K562 (cell line): ENCODE data around the gene TRABD.

Source experiments
- CTCF ChIP-seq, 3 experiments: IDR thresholded peaks in 2 of 3; conservative IDR thresholded peaks in 1 of 3; 2 replicates each; pipeline ENCODE4 v1.5.1; 2011 to 2012; ENCODE audit warnings: low read length in 3 of 3, mild to moderate bottlenecking in 3 of 3, control low read depth in 2 of 3, improper control_type of control experiment in 1 of 3, inconsistent platforms in 1 of 3, low read depth in 1 of 3, mixed read lengths in 1 of 3, moderate library complexity in 1 of 3; ENCODE audit not compliant: insufficient read depth in 2 of 3
- E2F5 ChIP-seq: sonication (generic); formaldehyde crosslinking; IDR thresholded peaks from 2 replicates; pipeline ENCODE4 v1.8.0; 2022; ENCODE audit warnings: mild to moderate bottlenecking, missing genetic modification reagents
- ELF1 ChIP-seq: fragments of 200-800 bp; sonication (Bioruptor generic); IDR thresholded peaks from 2 replicates; pipeline ENCODE4 v1.6.1; 2016; ENCODE audit warnings: missing genetic modification characterization, missing compliant biosample characterization
- KLF10 ChIP-seq: fragments of 250-450 bp; sonication (Bioruptor Pico); IDR thresholded peaks from 2 replicates; pipeline ENCODE4 v1.6.1; 2021; ENCODE audit warnings: matching md5 sums
- MAZ ChIP-seq, 2 experiments: fragments of 450-650 bp in 1 of 2; sonication (generic) in 1 of 2; formaldehyde crosslinking; IDR thresholded peaks in 1 of 2; conservative IDR thresholded peaks in 1 of 2; 2 replicates each; pipeline versions ENCODE4 v1.4.0 to v1.5.0; 2020; ENCODE audit warnings: mild to moderate bottlenecking in 1 of 2, missing genetic modification reagents in 1 of 2
- NFIC ChIP-seq: fragments of 450-650 bp; IDR thresholded peaks from 2 replicates; pipeline ENCODE4 v1.6.1; 2017; ENCODE audit warnings: mild to moderate bottlenecking, inconsistent platforms
- SMC3 ChIP-seq: conservative IDR thresholded peaks from 2 replicates; pipeline ENCODE4 v1.6.1; 2011; ENCODE audit warnings: low read depth, low read length, improper control_type of control experiment; ENCODE audit not compliant: insufficient read depth
- ZBTB33 ChIP-seq: sonication (generic); formaldehyde crosslinking; IDR thresholded peaks from 2 replicates; pipeline ENCODE4 v1.8.1; 2023; ENCODE audit warnings: mild to moderate bottlenecking, missing genetic modification reagents
- ZFX ChIP-seq: sonication (generic); formaldehyde crosslinking; IDR thresholded peaks from 2 replicates; pipeline ENCODE4 v1.8.0; 2022; ENCODE audit warnings: mild to moderate bottlenecking, missing genetic modification reagents, moderate library complexity
- ZNF274 ChIP-seq: IDR thresholded peaks from 2 replicates; pipeline ENCODE4 v1.6.1; 2011; ENCODE audit warnings: low read depth, mild to moderate bottlenecking, low read length, moderate library complexity, borderline replicate concordance
- ZNF280B ChIP-seq: fragments of 250-450 bp; sonication (Bioruptor Pico); IDR thresholded peaks from 2 replicates; pipeline ENCODE4 v1.5.1; 2021; ENCODE audit warnings: mild to moderate bottlenecking
- ZNF324 ChIP-seq: fragments of 250-450 bp; sonication (Bioruptor Pico); IDR thresholded peaks from 2 replicates; pipeline ENCODE4 v1.4.0; 2020; ENCODE audit warnings: mild to moderate bottlenecking

GRCh38 chr22:50144005-50144614 lies 41.6 kb upstream of the TRABD start:
- TF ChIP-seq CTCF (IDR thresholded peaks at IDR 0.05 in 2 of 3, conservative IDR thresholded peaks at IDR 0.05 in 1 of 3; ENCODE audit: insufficient read depth in 2 of 3, low read depth in 1 of 3, low read length in 3 of 3) (peak in 2 of 3 experiments; percentile 22 to 28; a peak in 2 of 6 replicates), ZNF280B (CRISPR knock-in tag) (no peak), ZFX (CRISPR knock-in tag) (no peak), NFIC (no peak), ZBTB33 (CRISPR knock-in tag) (no peak), ELF1 (tag) (no peak), E2F5 (CRISPR knock-in tag) (no peak), ZNF274 (no peak), MAZ (CRISPR knock-in tag; conservative IDR thresholded peaks at IDR 0.05 in 1 of 2, IDR thresholded peaks at IDR 0.05 in 1 of 2) (no peak), KLF10 (CRISPR knock-in tag) (no peak), ZNF324 (no peak), SMC3 (no peak)
